Measurements from ENCODE around the gene CHST12.

DNA sequence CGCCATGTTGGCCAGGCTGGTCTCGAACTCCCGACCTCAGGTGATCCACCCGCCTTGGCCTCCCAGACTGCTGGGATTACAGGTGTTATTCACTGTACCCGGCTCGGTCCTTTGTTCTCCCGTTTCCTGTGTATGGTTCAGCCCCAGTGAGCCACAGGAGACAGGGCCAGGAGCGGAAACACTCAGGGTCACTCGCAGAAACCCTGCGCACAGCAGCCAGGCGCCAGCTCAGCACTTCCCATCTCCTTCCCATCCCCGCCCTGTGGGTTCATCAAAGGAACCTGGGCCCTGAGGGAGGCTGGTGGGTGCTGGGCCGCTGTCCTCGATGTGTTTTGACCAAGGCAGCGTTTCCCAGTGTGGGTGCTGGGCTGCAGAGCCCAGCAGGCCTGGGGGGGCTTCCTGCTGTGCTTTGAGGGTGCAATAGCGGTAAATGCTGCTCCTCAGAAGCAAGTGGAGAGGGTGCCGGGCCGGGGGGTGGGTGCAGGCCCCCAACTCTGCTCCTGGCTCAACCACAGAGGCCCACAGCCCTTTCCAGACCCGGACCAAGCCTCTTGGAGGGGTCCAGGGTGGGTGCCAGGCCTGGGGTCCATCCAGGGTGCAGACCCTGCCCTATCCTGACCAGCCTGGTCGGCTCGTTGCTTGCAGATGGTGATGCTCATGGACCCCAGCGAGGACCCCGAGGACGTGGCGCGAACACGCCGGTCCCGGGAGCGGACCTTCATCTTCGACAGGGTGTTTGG is 15.3 kb upstream of the CHST12 start:
- TF ChIP-seq EZH2 (IDR thresholded peaks at IDR 0.05; ENCODE audit: low read length, unreplicated experiment) (no peak), EZH2phosphoT487 (IDR thresholded peaks at IDR 0.05; ENCODE audit: borderline replicate concordance, low read length) (no peak)
- TF ChIP-seq, protein P1, sequence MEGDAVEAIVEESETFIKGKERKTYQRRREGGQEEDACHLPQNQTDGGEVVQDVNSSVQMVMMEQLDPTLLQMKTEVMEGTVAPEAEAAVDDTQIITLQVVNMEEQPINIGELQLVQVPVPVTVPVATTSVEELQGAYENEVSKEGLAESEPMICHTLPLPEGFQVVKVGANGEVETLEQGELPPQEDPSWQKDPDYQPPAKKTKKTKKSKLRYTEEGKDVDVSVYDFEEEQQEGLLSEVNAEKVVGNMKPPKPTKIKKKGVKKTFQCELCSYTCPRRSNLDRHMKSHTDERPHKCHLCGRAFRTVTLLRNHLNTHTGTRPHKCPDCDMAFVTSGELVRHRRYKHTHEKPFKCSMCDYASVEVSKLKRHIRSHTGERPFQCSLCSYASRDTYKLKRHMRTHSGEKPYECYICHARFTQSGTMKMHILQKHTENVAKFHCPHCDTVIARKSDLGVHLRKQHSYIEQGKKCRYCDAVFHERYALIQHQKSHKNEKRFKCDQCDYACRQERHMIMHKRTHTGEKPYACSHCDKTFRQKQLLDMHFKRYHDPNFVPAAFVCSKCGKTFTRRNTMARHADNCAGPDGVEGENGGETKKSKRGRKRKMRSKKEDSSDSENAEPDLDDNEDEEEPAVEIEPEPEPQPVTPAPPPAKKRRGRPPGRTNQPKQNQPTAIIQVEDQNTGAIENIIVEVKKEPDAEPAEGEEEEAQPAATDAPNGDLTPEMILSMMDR (conservative IDR thresholded peaks at IDR 0.05; ENCODE audit: low read depth, low read length), result no peak
